Left forelimb (tissue), 1 donor: ENCODE results near the gene CUBN.

Experiments
- DNase-seq: peaks from one replicate; pipeline ENCODE4 v3.0.0-alpha.2; 2018; ENCODE audit warnings: low spot score

Gene CUBN

GRCh38 chr10:16950656-16951601 is 178.7 kb downstream of the CUBN start:
- DNase-seq = no peak

GRCh38 chr10:16949816-16950215 is 179.8 kb downstream of the CUBN start:
- DNase-seq = no peak

- DNase-seq = no peak
These were observed 181.2 kb downstream of the CUBN start for GRCh38 chr10:16948361-16948760.

- no peak for DNase-seq
These were observed 182.5 kb downstream of the CUBN start for GRCh38 chr10:16947069-16947468.

GRCh38 chr10:16945593-16945992 is 184.0 kb downstream of the CUBN start:
- DNase-seq = no peak

GRCh38 chr10:16944986-16945385 is 184.6 kb downstream of the CUBN start:
- no peak for DNase-seq

- DNase-seq = no peak
These were observed 185.2 kb downstream of the CUBN start for GRCh38 chr10:16944402-16944801.

GRCh38 chr10:16943295-16944285 is 186.0 kb downstream of the CUBN start:
- no peak for DNase-seq

GRCh38 chr10:16942381-16943078 is 187.1 kb downstream of the CUBN start:
- no peak for DNase-seq

- DNase-seq = no peak
These were observed 187.7 kb downstream of the CUBN start for GRCh38 chr10:16941870-16942269.

GRCh38 chr10:16941067-16941466 is 188.5 kb downstream of the CUBN start:
- DNase-seq = no peak

GRCh38 chr10:16938952-16939351 is 190.7 kb downstream of the CUBN start:
- no peak for DNase-seq

GRCh38 chr10:16934461-16934860 is 195.2 kb downstream of the CUBN start:
- DNase-seq = no peak

- no peak for DNase-seq
These were observed 195.8 kb downstream of the CUBN start for GRCh38 chr10:16933783-16934182.

- no peak for DNase-seq
These were observed 197.7 kb downstream of the CUBN start for GRCh38 chr10:16931930-16932329.

- DNase-seq = no peak
These were observed 199.1 kb downstream of the CUBN start for GRCh38 chr10:16930540-16930939.

GRCh38 chr10:16929069-16929468 is 200.5 kb downstream of the CUBN start:
- no peak for DNase-seq

- DNase-seq = no peak
These were observed 202.1 kb downstream of the CUBN start for GRCh38 chr10:16927546-16927945.

GRCh38 chr10:16923726-16924125 is 205.9 kb downstream of the CUBN start:
- no peak for DNase-seq

- DNase-seq = no peak
These were observed 206.3 kb downstream of the CUBN start for GRCh38 chr10:16923309-16923708.

GRCh38 chr10:16919121-16919982 is 210.3 kb downstream of the CUBN start:
- no peak for DNase-seq
